OCI-LY3 (cell line): Measurements from ENCODE around the gene ARFRP1.

Experiments used
- H2AFZ ChIP-seq: fragments of 200-600, 300-600 bp; shearing (Covaris generic); 2 replicates; pipeline ENCODE4 v1.6.0; 2014; ENCODE audit warnings: antibody characterized with exemption, low read depth, low read length
- H3K27ac ChIP-seq: fragments of 200-600, 300-600 bp; sonication (generic); 2 replicates; pipeline ENCODE4 v1.5.1; 2014; ENCODE audit warnings: mild to moderate bottlenecking, low read length, moderate library complexity, mixed read lengths
- H3K27me3 ChIP-seq: fragments of 200-600, 300-600 bp; sonication (generic); 2 replicates; pipeline ENCODE4 v1.6.1; 2014; ENCODE audit warnings: low read depth, low read length, mixed read lengths
- H3K36me3 ChIP-seq: fragments of 200-600, 300-600 bp; sonication (generic); replicated peaks from 2 replicates; pipeline ENCODE3; 2014; ENCODE audit warnings: low read depth, low read length, mixed read lengths
- H3K4me1 ChIP-seq: fragments of 300-600, 200-600 bp; sonication (generic); 2 replicates; pipeline ENCODE4 v1.6.1; 2014; ENCODE audit warnings: low read length, mixed read lengths
- H3K4me2 ChIP-seq: fragments of 200-600, 300-600 bp; sonication (generic); 2 replicates; pipeline ENCODE4 v1.6.1; 2014; ENCODE audit warnings: low read length, mixed read lengths
- H3K4me3 ChIP-seq: fragments of 300-600, 200-600 bp; sonication (generic); 2 replicates; pipeline ENCODE4 v1.5.1; 2014; ENCODE audit warnings: antibody characterized with exemption, mild to moderate bottlenecking, low read length, moderate library complexity
- H3K79me2 ChIP-seq: fragments of 300-600, 200-600 bp; shearing (Covaris generic); 2 replicates; pipeline ENCODE4 v1.6.1; 2014; ENCODE audit warnings: mild to moderate bottlenecking, low read length, mixed read lengths
- H3K9ac ChIP-seq: fragments of 300-600, 200-600 bp; shearing (Covaris generic); 2 replicates; pipeline ENCODE4 v1.6.0; 2014; ENCODE audit warnings: mild to moderate bottlenecking, low read length, moderate library complexity
- H3K9me3 ChIP-seq: fragments of 200-600, 300-600 bp; shearing (Covaris generic); 2 replicates; pipeline ENCODE4 v1.6.1; 2014; ENCODE audit warnings: low read length, mixed read lengths; ENCODE audit not compliant: insufficient read depth
- H4K20me1 ChIP-seq: fragments of 200-600, 300-600 bp; sonication (generic); 2 replicates; pipeline ENCODE4 v1.6.1; 2016; ENCODE audit warnings: low read length, mixed read lengths; ENCODE audit not compliant: insufficient read depth
- CTCF ChIP-seq: fragments of 200-600, 300-600 bp; sonication (generic); IDR thresholded peaks from 2 replicates; pipeline ENCODE4 v1.5.1; 2014; ENCODE audit warnings: antibody characterized with exemption, low read length, low read depth
- EZH2phosphoT487 ChIP-seq: fragments of 200-600 bp; shearing (Covaris generic); IDR thresholded peaks from 2 replicates; pipeline ENCODE4 v1.6.1; 2018; ENCODE audit warnings: antibody characterized with exemption, mixed run types, low read depth

The ARFRP1 gene

GRCh38 chr20:63703471-63703975 lies 4.3 kb downstream of the ARFRP1 start:
- Histone ChIP-seq H3K36me3 (peaks cover 20% of the 10 kb centered on the region), H3K4me1 (peaks cover 21% of the 10 kb centered on the region), H3K9ac (no peak overlapping the region), H4K20me1 (0 out of 2 replicates have a peak, but pooled peaks cover 4% of the 10 kb centered on the region), H2AFZ (no peak overlapping the region), H3K27me3 (no peaks in the 10 kb centered on the region), H3K9me3 (no peaks in the 10 kb centered on the region), H3K27ac (no peak overlapping the region), H3K4me2 (no peak overlapping the region), H3K79me2 (peaks cover 30% of the 10 kb centered on the region), H3K4me3 (no peak overlapping the region)
- TF ChIP-seq EZH2phosphoT487 = no peak
- no peak for TF ChIP-seq CTCF

GRCh38 chr20:63702751-63703470 lies 4.9 kb downstream of the ARFRP1 start:
- Histone ChIP-seq H3K4me3 (no peak overlapping the region), H3K36me3 (peaks cover 19% of the 10 kb centered on the region), H3K27ac (no peak overlapping the region), H3K9ac (no peak overlapping the region), H3K4me2 (no peak overlapping the region), H4K20me1 (0 out of 2 replicates have a peak, but pooled peaks cover 4% of the 10 kb centered on the region), H3K4me1 (peaks cover 26% of the 10 kb centered on the region), H3K9me3 (no peaks in the 10 kb centered on the region), H2AFZ (no peak overlapping the region), H3K79me2 (peaks cover 24% of the 10 kb centered on the region), H3K27me3 (no peaks in the 10 kb centered on the region)
- TF ChIP-seq EZH2phosphoT487 = no peak
- no peak for TF ChIP-seq CTCF

GRCh38 chr20:63702036-63702665 lies 5.6 kb downstream of the ARFRP1 start:
- H3K4me1 ChIP-seq = peaks cover 32% of the 10 kb centered on the region
- no peak overlapping the region for H3K9ac ChIP-seq

More at GRCh38 chr20:63702036-63702665, 5.6 kb downstream of the ARFRP1 start:
- no peaks in the 10 kb centered on the region for H3K27me3 ChIP-seq
- H3K79me2 ChIP-seq = peaks cover 18% of the 10 kb centered on the region
- no peak overlapping the region for H3K27ac ChIP-seq
- peaks cover 19% of the 10 kb centered on the region for H3K36me3 ChIP-seq
- H4K20me1 ChIP-seq = 0 out of 2 replicates have a peak, but pooled peaks cover 4% of the 10 kb centered on the region
- H3K4me3 ChIP-seq = no peak overlapping the region
- no peak overlapping the region for H2AFZ ChIP-seq
- H3K4me2 ChIP-seq = no peak overlapping the region
- no peaks in the 10 kb centered on the region for H3K9me3 ChIP-seq
- TF ChIP-seq CTCF (no peak), EZH2phosphoT487 (no peak)
